Effector memory CD8-positive, alpha-beta T cell (primary cell): ENCODE data around the gene DDA1.

Source experiments
- ATAC-seq: fragments of 150-1000 bp; cut with Tn5 transposase; replicated peaks from 2 replicates; pipeline ENCODE4 v1.10.0; 2021; ENCODE audit warnings: mild to moderate bottlenecking, moderate library complexity
- DNase-seq, 3 experiments: peaks; one replicate each; pipeline ENCODE4 v3.0.0; 2021
- H3K27ac Mint-ChIP-seq, 2 donors: one replicate each; pipeline ENCODE4 v1.8.0; 2022; ENCODE audit warnings: mild to moderate bottlenecking in 2 of 2, mixed read lengths in 2 of 2, moderate library complexity in 2 of 2
- H3K27me3 Mint-ChIP-seq, 2 donors: one replicate each; pipeline ENCODE4 v1.8.0; 2022; ENCODE audit warnings: mixed read lengths in 2 of 2
- H3K36me3 Mint-ChIP-seq: one replicate; pipeline ENCODE4 v1.8.0; 2022; ENCODE audit warnings: mild to moderate bottlenecking, moderate library complexity, mixed read lengths; ENCODE audit not compliant: insufficient read depth
- H3K4me1 Mint-ChIP-seq, 2 donors: one replicate each; pipeline ENCODE4 v1.8.0; 2022; ENCODE audit warnings: low read depth in 2 of 2, mixed read lengths in 2 of 2
- H3K4me3 Mint-ChIP-seq, 2 donors: one replicate each; pipeline ENCODE4 v1.8.0; 2022; ENCODE audit warnings: mild to moderate bottlenecking in 2 of 2, mixed read lengths in 2 of 2, moderate library complexity in 2 of 2
- H3K9me3 Mint-ChIP-seq, 2 donors: one replicate each; pipeline ENCODE4 v1.8.0; 2022; ENCODE audit warnings: mixed read lengths in 2 of 2

The DDA1 gene

DNA sequence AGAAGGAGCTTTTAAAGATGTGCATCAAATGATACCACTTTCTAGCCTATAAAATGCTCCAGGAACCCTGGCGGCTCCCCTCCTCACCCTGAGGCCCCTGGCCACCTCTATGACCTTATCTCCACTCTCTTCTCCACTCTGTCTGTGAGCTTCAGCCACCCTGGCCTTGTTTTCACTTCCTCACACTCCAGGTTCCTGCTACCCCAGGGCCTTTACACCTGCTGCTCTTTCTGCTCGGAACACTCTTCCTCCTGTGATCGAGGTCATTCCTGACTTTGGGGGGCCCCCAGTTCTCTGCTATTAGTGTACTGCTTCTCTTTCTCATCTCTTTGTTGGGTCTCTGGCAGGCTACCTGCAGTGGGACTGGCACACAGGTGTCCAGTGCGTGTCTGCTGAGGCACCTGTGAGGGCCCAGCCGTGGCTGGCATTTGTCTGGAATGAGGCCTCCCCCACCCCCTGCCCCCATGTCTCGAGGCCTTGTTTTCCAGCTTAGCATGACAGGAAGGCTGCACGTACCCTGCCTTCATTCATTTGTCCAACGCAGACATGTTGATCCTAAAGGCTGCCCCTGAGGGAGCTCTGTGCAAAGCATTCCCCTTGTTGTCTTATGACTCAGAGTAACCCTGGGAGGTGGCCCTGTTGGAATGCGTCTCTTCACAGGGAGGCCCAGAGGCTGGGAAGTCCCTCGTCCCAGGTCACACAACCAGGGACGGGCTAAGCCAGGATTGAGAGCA, 2.3 kb downstream of the DDA1 start:
- H3K36me3 Mint-ChIP-seq: peaks cover 41% of the 10 kb centered on the region
- H3K27me3 Mint-ChIP-seq: no peaks in the 10 kb centered on the region
- H3K4me3 Mint-ChIP-seq: peak overlapping the region; percentile 56 to 91
- no peaks in the 10 kb centered on the region for H3K9me3 Mint-ChIP-seq
- peaks cover 31% of the 10 kb centered on the region in 2 donors for H3K4me1 Mint-ChIP-seq
- no peak for ATAC-seq
- H3K27ac Mint-ChIP-seq: peak overlapping the region; percentile 35 to 53
- DNase-seq: no peak

DNA sequence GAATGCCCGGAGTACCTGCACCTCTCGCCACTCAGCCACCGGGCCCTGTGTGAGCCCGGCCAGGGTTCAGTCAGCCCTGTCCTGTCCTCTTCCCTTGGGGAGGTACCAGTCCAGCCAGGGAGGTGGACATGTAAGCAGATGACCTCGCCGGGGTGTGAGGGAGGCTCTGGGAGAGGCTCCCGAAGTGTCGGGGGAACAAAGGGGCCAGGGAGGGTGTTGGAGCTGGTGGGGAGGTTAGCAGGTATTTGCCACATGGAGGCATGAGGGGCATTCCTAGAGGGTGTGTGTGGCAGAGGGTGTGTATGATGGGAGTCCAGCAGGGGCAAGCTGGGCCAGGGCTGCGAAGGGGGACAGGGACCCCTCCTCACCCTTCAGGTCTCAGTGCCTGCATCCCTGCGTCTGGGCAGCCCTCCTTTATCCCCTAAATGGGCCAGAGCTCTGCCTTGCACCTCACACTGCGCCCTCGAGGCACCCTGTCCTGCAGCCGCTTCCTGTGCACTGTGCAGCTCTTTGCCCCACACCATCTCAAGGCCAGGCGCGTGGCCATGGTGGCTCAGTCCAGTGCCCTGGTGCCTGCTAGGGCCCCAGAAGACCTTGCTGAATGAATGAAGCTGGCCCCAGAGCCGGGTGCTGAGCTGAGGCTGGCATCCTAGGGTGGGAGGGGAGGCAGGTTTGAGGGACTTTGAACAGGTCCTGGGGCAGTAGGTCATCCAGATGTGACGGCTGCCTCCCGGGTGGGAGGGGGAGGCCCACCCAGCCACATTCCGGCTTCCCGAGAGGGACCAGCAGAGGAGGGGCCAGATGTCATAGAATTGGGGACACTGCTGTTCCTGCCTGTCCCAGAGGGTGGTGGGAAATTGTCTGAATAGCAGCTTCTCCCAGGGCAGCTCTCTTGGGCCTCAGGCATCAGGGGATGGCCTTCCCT, 3.1 kb downstream of the DDA1 start:
- peaks cover 31 to 32% of the 10 kb centered on the region in 2 donors for H3K4me1 Mint-ChIP-seq
- peak overlapping the region in 1 of 2 donors; percentile 53 for H3K27ac Mint-ChIP-seq
- no peak for ATAC-seq
- peaks cover 46% of the 10 kb centered on the region for H3K36me3 Mint-ChIP-seq
- no peak overlapping the region for H3K4me3 Mint-ChIP-seq
- H3K27me3 Mint-ChIP-seq: no peaks in the 10 kb centered on the region
- H3K9me3 Mint-ChIP-seq: no peaks in the 10 kb centered on the region
- no peak for DNase-seq

DNA sequence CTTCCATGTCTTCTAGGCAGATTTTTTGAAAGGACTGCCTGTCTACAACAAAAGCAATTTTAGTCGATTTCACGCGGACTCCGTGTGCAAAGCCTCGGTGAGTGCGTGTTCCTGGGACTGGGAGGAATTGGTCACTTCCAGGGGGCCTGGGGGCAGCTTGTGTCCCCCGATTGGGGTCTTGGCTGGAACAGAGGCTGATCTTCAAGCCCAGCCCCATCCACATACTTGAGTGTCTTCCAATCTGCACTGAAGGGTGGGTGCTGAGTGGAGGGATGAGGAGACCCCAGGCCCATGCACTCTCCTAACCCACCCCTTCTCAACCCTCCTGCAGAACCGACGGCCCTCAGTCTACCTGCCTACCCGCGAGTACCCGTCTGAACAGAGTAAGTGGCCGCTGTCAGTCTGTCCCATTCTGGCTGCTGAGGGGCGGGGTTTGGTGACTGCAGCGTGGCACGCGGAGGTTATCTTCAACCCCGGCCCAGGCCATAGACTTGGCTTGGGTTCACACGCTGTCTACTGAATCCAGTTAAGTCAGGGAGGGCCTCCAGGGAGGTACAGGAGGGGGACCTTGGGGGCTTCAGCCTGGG, 4.7 kb downstream of the DDA1 start:
- Mint-ChIP-seq H3K36me3 (peaks cover 48% of the 10 kb centered on the region), H3K9me3 (no peaks in the 10 kb centered on the region), H3K4me1 (peaks cover 23 to 24% of the 10 kb centered on the region in 2 donors), H3K27ac (no peak overlapping the region), H3K27me3 (no peaks in the 10 kb centered on the region), H3K4me3 (no peak overlapping the region)
- no peak for ATAC-seq
- DNase-seq: no peak

GRCh38 chr19:17318966-17319365, 9.6 kb downstream of the DDA1 start:
- ATAC-seq (no peak), DNase-seq (no peak)
- no peak overlapping the region for H3K4me3 Mint-ChIP-seq
- H3K4me1 Mint-ChIP-seq: peaks cover 0 to 6% of the 10 kb centered on the region in 2 donors
- H3K36me3 Mint-ChIP-seq: peaks cover 52% of the 10 kb centered on the region
- no peaks in the 10 kb centered on the region for H3K9me3 Mint-ChIP-seq
- H3K27ac Mint-ChIP-seq: no peak overlapping the region
- H3K27me3 Mint-ChIP-seq: no peaks in the 10 kb centered on the region

- ATAC-seq: no peak
- Mint-ChIP-seq H3K4me1 (peaks cover 0 to 6% of the 10 kb centered on the region in 2 donors), H3K4me3 (no peak overlapping the region), H3K27me3 (no peaks in the 10 kb centered on the region), H3K27ac (no peak overlapping the region), H3K9me3 (no peaks in the 10 kb centered on the region), H3K36me3 (peaks cover 47% of the 10 kb centered on the region)
- DNase-seq: no peak
These were observed 10.3 kb downstream of the DDA1 start for GRCh38 chr19:17319473-17320238.

GRCh38 chr19:17320435-17320834, 11.1 kb downstream of the DDA1 start:
- Mint-ChIP-seq H3K4me1 (peaks cover 0 to 6% of the 10 kb centered on the region in 2 donors), H3K27me3 (no peaks in the 10 kb centered on the region), H3K9me3 (no peaks in the 10 kb centered on the region), H3K27ac (no peak overlapping the region), H3K4me3 (no peak overlapping the region), H3K36me3 (peaks cover 47% of the 10 kb centered on the region)
- ATAC-seq: no peak
- no peak for DNase-seq

GRCh38 chr19:17321655-17322489, 12.5 kb downstream of the DDA1 start:
- H3K36me3 Mint-ChIP-seq: peaks cover 36% of the 10 kb centered on the region
- no peaks in the 10 kb centered on the region for H3K9me3 Mint-ChIP-seq
- no peak overlapping the region for H3K27ac Mint-ChIP-seq
- peaks cover 0 to 3% of the 10 kb centered on the region in 2 donors for H3K4me1 Mint-ChIP-seq
- H3K4me3 Mint-ChIP-seq: no peak overlapping the region
- no peak for ATAC-seq
- no peak for DNase-seq
- H3K27me3 Mint-ChIP-seq: no peaks in the 10 kb centered on the region

DNA sequence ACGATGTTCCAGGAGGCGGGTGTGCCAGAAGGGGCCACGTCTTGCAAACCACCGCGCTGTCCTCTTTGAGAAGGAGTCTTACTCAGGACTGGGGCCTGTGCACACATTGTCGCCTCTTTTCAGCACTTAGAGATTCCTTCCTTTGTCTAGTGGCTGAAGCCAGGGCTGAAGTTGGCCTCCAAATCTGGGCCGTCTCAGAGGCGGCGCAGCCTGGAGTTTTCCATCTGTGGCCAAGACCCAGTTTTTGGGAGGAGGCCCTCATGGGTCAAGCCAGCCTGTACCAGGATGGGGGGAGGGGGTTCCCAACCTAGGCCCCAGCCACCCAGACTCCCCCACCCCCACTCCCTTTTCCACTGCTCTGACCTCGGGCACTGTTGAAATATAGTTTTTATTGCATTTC, 13.5 kb downstream of the DDA1 start:
- H3K36me3 Mint-ChIP-seq: peaks cover 27% of the 10 kb centered on the region
- no peak overlapping the region for H3K27ac Mint-ChIP-seq
- H3K9me3 Mint-ChIP-seq: no peaks in the 10 kb centered on the region
- DNase-seq: no peak
- H3K4me3 Mint-ChIP-seq: peak overlapping the region in 1 of 2 donors; percentile 40
- peaks cover 0 to 3% of the 10 kb centered on the region in 2 donors for H3K4me1 Mint-ChIP-seq
- no peaks in the 10 kb centered on the region for H3K27me3 Mint-ChIP-seq
- no peak for ATAC-seq

GRCh38 chr19:17323300-17323963, 14.1 kb downstream of the DDA1 start:
- Mint-ChIP-seq H3K27me3 (no peaks in the 10 kb centered on the region), H3K4me3 (peak overlapping the region in 1 of 2 donors; percentile 40), H3K4me1 (peaks cover 0 to 3% of the 10 kb centered on the region in 2 donors), H3K36me3 (peaks cover 25% of the 10 kb centered on the region), H3K9me3 (no peaks in the 10 kb centered on the region), H3K27ac (no peak overlapping the region)
- DNase-seq: no peak
- no peak for ATAC-seq

DNA sequence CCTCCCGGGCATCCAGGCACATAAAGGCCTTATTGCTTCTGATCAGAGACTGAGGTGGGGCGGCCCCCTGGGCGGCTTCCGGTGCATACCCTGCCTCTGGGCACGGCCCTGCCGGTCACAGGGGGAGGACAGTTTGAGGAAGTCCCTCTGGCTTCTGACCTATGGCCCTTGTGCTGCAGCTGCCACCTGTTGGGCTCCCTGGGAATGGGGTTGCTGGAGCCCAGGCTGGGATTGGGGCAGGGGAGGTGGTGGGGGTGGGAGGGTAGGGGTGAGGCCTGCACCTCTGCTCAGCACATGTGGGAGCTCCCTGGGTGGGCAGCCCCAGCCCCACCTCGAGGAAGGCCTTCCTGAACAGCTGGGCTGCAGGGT, 14.6 kb downstream of the DDA1 start:
- peaks cover 25% of the 10 kb centered on the region for H3K36me3 Mint-ChIP-seq
- DNase-seq (no peak), ATAC-seq (no peak)
- H3K4me3 Mint-ChIP-seq: no peak overlapping the region
- no peaks in the 10 kb centered on the region for H3K9me3 Mint-ChIP-seq
- H3K27ac Mint-ChIP-seq: no peak overlapping the region
- H3K27me3 Mint-ChIP-seq: no peaks in the 10 kb centered on the region
- peaks cover 3% of the 10 kb centered on the region in 2 donors for H3K4me1 Mint-ChIP-seq

DNA sequence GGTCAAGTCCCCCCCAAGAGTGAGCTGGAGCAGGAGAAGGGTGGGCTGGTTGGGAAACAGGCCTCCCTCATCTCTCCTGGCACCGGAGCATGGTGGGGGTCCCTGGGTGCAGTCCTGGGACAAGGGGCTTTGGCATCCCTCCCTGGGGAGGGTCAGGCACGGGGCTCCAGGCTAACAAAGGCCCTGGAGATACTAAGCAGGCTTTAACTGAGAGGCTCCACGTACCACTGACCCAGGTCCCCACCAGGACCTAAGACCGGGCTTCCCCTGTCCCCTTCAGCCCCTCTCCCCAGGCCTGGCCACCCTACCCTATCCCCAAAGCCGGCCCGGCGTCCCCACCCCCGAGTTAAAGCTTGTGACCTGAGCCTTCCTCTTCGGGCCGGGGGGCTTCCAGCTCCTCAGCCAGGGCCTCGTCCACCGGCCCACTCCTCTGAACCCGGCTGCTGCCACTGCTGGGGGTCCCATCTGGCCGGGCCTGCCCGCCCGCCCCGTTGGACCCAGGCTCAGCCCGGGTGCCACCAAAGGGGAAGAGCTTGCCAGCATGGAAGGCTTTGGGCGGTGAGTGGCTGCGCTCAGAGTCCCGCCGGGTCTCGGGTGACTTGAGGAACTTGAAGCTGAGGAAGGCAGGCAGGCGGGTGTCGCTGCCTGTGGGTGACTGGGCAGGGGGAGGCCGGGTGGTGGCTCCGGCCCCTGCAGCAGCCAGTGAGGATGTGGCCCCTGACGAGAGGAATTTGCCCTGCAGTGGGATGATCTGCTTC, 15.2 kb downstream of the DDA1 start:
- no peak overlapping the region for H3K27ac Mint-ChIP-seq
- no peak overlapping the region for H3K4me3 Mint-ChIP-seq
- H3K9me3 Mint-ChIP-seq: no peaks in the 10 kb centered on the region
- H3K27me3 Mint-ChIP-seq: no peaks in the 10 kb centered on the region
- peaks cover 5% of the 10 kb centered on the region in 2 donors for H3K4me1 Mint-ChIP-seq
- ATAC-seq: no peak
- no peak for DNase-seq
- peaks cover 22% of the 10 kb centered on the region for H3K36me3 Mint-ChIP-seq
